ENCODE measurements around the gene TEDC2.

TEDC2 gene

GRCh38 chr16:2468233-2468724, 8.4 kb downstream of the TEDC2 start:
- no peak overlapping the region for H3K27ac ChIP-seq (ENCODE audit: low read length)
- peak overlapping the region; percentile 21 to 59 for H3K4me3 ChIP-seq (ENCODE audit: low read depth in 1 of 2, low read length in 2 of 2)
- peaks cover 0 to 34% of the 10 kb centered on the region in 2 donors for H3K4me1 ChIP-seq (ENCODE audit: control insufficient read depth in 1 of 2, insufficient read depth in 2 of 2, low read length in 2 of 2)
- peaks cover 26% of the 10 kb centered on the region for H3K27me3 ChIP-seq (ENCODE audit: low read depth, low read length)
- no peaks in the 10 kb centered on the region for H3K36me3 ChIP-seq (ENCODE audit: control insufficient read depth in 1 of 2, insufficient read depth in 2 of 2, low read length in 2 of 2)
- no peaks in the 10 kb centered on the region for H3K9me3 ChIP-seq (ENCODE audit: control insufficient read depth in 1 of 2, low read length in 2 of 2)

GRCh38 chr16:2468725-2469398, 9.0 kb downstream of the TEDC2 start:
- no peak overlapping the region for H3K27ac ChIP-seq (ENCODE audit: low read length)
- peak overlapping the region in 1 of 2 donors; percentile 59 for H3K4me3 ChIP-seq (ENCODE audit: low read depth in 1 of 2, low read length in 2 of 2)
- peaks cover 0 to 38% of the 10 kb centered on the region in 2 donors for H3K4me1 ChIP-seq (ENCODE audit: control insufficient read depth in 1 of 2, insufficient read depth in 2 of 2, low read length in 2 of 2)
- peaks cover 28% of the 10 kb centered on the region for H3K27me3 ChIP-seq (ENCODE audit: low read depth, low read length)
- H3K9me3 ChIP-seq (ENCODE audit: control insufficient read depth in 1 of 2, low read length in 2 of 2) = no peaks in the 10 kb centered on the region
- no peaks in the 10 kb centered on the region for H3K36me3 ChIP-seq (ENCODE audit: control insufficient read depth in 1 of 2, insufficient read depth in 2 of 2, low read length in 2 of 2)

- Histone ChIP-seq H3K4me1 (ENCODE audit: control insufficient read depth in 1 of 2, insufficient read depth in 2 of 2, low read length in 2 of 2) (peaks cover 0 to 45% of the 10 kb centered on the region in 2 donors), H3K4me3 (ENCODE audit: low read depth in 1 of 2, low read length in 2 of 2) (no peak overlapping the region), H3K27ac (ENCODE audit: low read length) (no peak overlapping the region), H3K27me3 (ENCODE audit: low read depth, low read length) (peaks cover 28% of the 10 kb centered on the region), H3K9me3 (ENCODE audit: control insufficient read depth in 1 of 2, low read length in 2 of 2) (no peaks in the 10 kb centered on the region), H3K36me3 (ENCODE audit: control insufficient read depth in 1 of 2, insufficient read depth in 2 of 2, low read length in 2 of 2) (no peaks in the 10 kb centered on the region)
Measured at GRCh38 chr16:2469399-2470233, 9.7 kb downstream of the TEDC2 start.

GRCh38 chr16:2470234-2470601, 10.3 kb downstream of the TEDC2 start:
- Histone ChIP-seq H3K36me3 (ENCODE audit: control insufficient read depth in 1 of 2, insufficient read depth in 2 of 2, low read length in 2 of 2) (no peaks in the 10 kb centered on the region), H3K27me3 (ENCODE audit: low read depth, low read length) (peaks cover 28% of the 10 kb centered on the region), H3K4me3 (ENCODE audit: low read depth in 1 of 2, low read length in 2 of 2) (no peak overlapping the region), H3K4me1 (ENCODE audit: control insufficient read depth in 1 of 2, insufficient read depth in 2 of 2, low read length in 2 of 2) (peaks cover 0 to 46% of the 10 kb centered on the region in 2 donors), H3K27ac (ENCODE audit: low read length) (no peak overlapping the region), H3K9me3 (ENCODE audit: control insufficient read depth in 1 of 2, low read length in 2 of 2) (no peaks in the 10 kb centered on the region)

- Histone ChIP-seq H3K4me3 (ENCODE audit: low read depth in 1 of 2, low read length in 2 of 2) (peak overlapping the region in 1 of 2 donors; percentile 41), H3K27ac (ENCODE audit: low read length) (no peak overlapping the region), H3K36me3 (ENCODE audit: control insufficient read depth in 1 of 2, insufficient read depth in 2 of 2, low read length in 2 of 2) (no peaks in the 10 kb centered on the region), H3K4me1 (ENCODE audit: control insufficient read depth in 1 of 2, insufficient read depth in 2 of 2, low read length in 2 of 2) (peaks cover 0 to 48% of the 10 kb centered on the region in 2 donors), H3K27me3 (ENCODE audit: low read depth, low read length) (peaks cover 28% of the 10 kb centered on the region), H3K9me3 (ENCODE audit: control insufficient read depth in 1 of 2, low read length in 2 of 2) (no peaks in the 10 kb centered on the region)
Measured at GRCh38 chr16:2470603-2471015, 10.7 kb downstream of the TEDC2 start.

GRCh38 chr16:2471016-2471652, 11.2 kb downstream of the TEDC2 start, which contains the start of gene NTN3:
NTN3 (plus strand) TSS chr16:2471297; CDS start chr16:2471702, 405 bp downstream.
- H3K36me3 ChIP-seq (ENCODE audit: control insufficient read depth in 1 of 2, insufficient read depth in 2 of 2, low read length in 2 of 2) = no peaks in the 10 kb centered on the region
- H3K4me1 ChIP-seq (ENCODE audit: control insufficient read depth in 1 of 2, insufficient read depth in 2 of 2, low read length in 2 of 2) = peaks cover 3 to 53% of the 10 kb centered on the region in 2 donors
- peak within 1 kb of the TSS in 1 of 2 donors; percentile 41 for H3K4me3 ChIP-seq (ENCODE audit: low read depth in 1 of 2, low read length in 2 of 2)
- H3K9me3 ChIP-seq (ENCODE audit: control insufficient read depth in 1 of 2, low read length in 2 of 2) = no peaks in the 10 kb centered on the region
- peaks cover 28% of the 10 kb centered on the region for H3K27me3 ChIP-seq (ENCODE audit: low read depth, low read length)
- H3K27ac ChIP-seq (ENCODE audit: low read length) = no peak within 1 kb of the TSS

- Histone ChIP-seq H3K27me3 (ENCODE audit: low read depth, low read length) (peaks cover 28% of the 10 kb centered on the region), H3K4me3 (ENCODE audit: low read depth in 1 of 2, low read length in 2 of 2) (peak overlapping the region in 1 of 2 donors; percentile 41), H3K9me3 (ENCODE audit: control insufficient read depth in 1 of 2, low read length in 2 of 2) (no peaks in the 10 kb centered on the region), H3K27ac (ENCODE audit: low read length) (no peak overlapping the region), H3K36me3 (ENCODE audit: control insufficient read depth in 1 of 2, insufficient read depth in 2 of 2, low read length in 2 of 2) (no peaks in the 10 kb centered on the region), H3K4me1 (ENCODE audit: control insufficient read depth in 1 of 2, insufficient read depth in 2 of 2, low read length in 2 of 2) (peaks cover 3 to 55% of the 10 kb centered on the region in 2 donors)
Measured at GRCh38 chr16:2471653-2472487, 12.0 kb downstream of the TEDC2 start.

GRCh38 chr16:2472488-2472864, 12.6 kb downstream of the TEDC2 start:
- peaks cover 28% of the 10 kb centered on the region for H3K27me3 ChIP-seq (ENCODE audit: low read depth, low read length)
- no peaks in the 10 kb centered on the region for H3K36me3 ChIP-seq (ENCODE audit: control insufficient read depth in 1 of 2, insufficient read depth in 2 of 2, low read length in 2 of 2)
- H3K4me3 ChIP-seq (ENCODE audit: low read depth in 1 of 2, low read length in 2 of 2) = no peak overlapping the region
- H3K4me1 ChIP-seq (ENCODE audit: control insufficient read depth in 1 of 2, insufficient read depth in 2 of 2, low read length in 2 of 2) = peaks cover 3 to 55% of the 10 kb centered on the region in 2 donors
- no peaks in the 10 kb centered on the region for H3K9me3 ChIP-seq (ENCODE audit: control insufficient read depth in 1 of 2, low read length in 2 of 2)
- H3K27ac ChIP-seq (ENCODE audit: low read length) = no peak overlapping the region

- H3K4me3 ChIP-seq (ENCODE audit: low read depth in 1 of 2, low read length in 2 of 2) = no peak overlapping the region
- H3K36me3 ChIP-seq (ENCODE audit: control insufficient read depth in 1 of 2, insufficient read depth in 2 of 2, low read length in 2 of 2) = no peaks in the 10 kb centered on the region
- no peaks in the 10 kb centered on the region for H3K9me3 ChIP-seq (ENCODE audit: control insufficient read depth in 1 of 2, low read length in 2 of 2)
- H3K27me3 ChIP-seq (ENCODE audit: low read depth, low read length) = peaks cover 28% of the 10 kb centered on the region
- no peak overlapping the region for H3K27ac ChIP-seq (ENCODE audit: low read length)
- H3K4me1 ChIP-seq (ENCODE audit: control insufficient read depth in 1 of 2, insufficient read depth in 2 of 2, low read length in 2 of 2) = peaks cover 3 to 52% of the 10 kb centered on the region in 2 donors
Measured at GRCh38 chr16:2472885-2473445, 13.1 kb downstream of the TEDC2 start.

GRCh38 chr16:2473446-2473926, 13.6 kb downstream of the TEDC2 start:
- peak overlapping the region in 1 of 2 donors; percentile 39 for H3K4me3 ChIP-seq (ENCODE audit: low read depth in 1 of 2, low read length in 2 of 2)
- no peak overlapping the region for H3K27ac ChIP-seq (ENCODE audit: low read length)
- H3K36me3 ChIP-seq (ENCODE audit: control insufficient read depth in 1 of 2, insufficient read depth in 2 of 2, low read length in 2 of 2) = no peaks in the 10 kb centered on the region
- peaks cover 3 to 47% of the 10 kb centered on the region in 2 donors for H3K4me1 ChIP-seq (ENCODE audit: control insufficient read depth in 1 of 2, insufficient read depth in 2 of 2, low read length in 2 of 2)
- peaks cover 28% of the 10 kb centered on the region for H3K27me3 ChIP-seq (ENCODE audit: low read depth, low read length)
- H3K9me3 ChIP-seq (ENCODE audit: control insufficient read depth in 1 of 2, low read length in 2 of 2) = no peaks in the 10 kb centered on the region

Data from muscle layer of duodenum (tissue), 2 donors.